KOPT-K1 (cell line): ENCODE measurements around the gene U2AF1L4.

Experiments used
- H3K27ac ChIP-seq: fragments of 200-600 bp; sonication (generic); 2 replicates; pipeline ENCODE4 v1.5.1; 2016; ENCODE audit warnings: antibody characterized with exemption, mild to moderate bottlenecking, low read depth, low read length; ENCODE audit not compliant: poor library complexity, severe bottlenecking
- H3K36me3 ChIP-seq: fragments of 200-600 bp; sonication (generic); 2 replicates; pipeline ENCODE4 v1.5.1; 2017; ENCODE audit warnings: antibody characterized with exemption, mild to moderate bottlenecking, low read length, moderate library complexity; ENCODE audit not compliant: insufficient read depth
- H3K9me3 ChIP-seq: fragments of 200-600 bp; sonication (generic); 2 replicates; pipeline ENCODE4 v1.5.1; 2017; ENCODE audit warnings: antibody characterized with exemption, low read length, mild to moderate bottlenecking; ENCODE audit not compliant: insufficient read depth, poor library complexity, severe bottlenecking

The U2AF1L4 gene

GRCh38 chr19:35719402-35720162 is 25.6 kb downstream of the U2AF1L4 start:
- peaks cover 53% of the 10 kb centered on the region for H3K36me3 ChIP-seq
- H3K9me3 ChIP-seq: no peaks in the 10 kb centered on the region
- no peak overlapping the region for H3K27ac ChIP-seq

DNA sequence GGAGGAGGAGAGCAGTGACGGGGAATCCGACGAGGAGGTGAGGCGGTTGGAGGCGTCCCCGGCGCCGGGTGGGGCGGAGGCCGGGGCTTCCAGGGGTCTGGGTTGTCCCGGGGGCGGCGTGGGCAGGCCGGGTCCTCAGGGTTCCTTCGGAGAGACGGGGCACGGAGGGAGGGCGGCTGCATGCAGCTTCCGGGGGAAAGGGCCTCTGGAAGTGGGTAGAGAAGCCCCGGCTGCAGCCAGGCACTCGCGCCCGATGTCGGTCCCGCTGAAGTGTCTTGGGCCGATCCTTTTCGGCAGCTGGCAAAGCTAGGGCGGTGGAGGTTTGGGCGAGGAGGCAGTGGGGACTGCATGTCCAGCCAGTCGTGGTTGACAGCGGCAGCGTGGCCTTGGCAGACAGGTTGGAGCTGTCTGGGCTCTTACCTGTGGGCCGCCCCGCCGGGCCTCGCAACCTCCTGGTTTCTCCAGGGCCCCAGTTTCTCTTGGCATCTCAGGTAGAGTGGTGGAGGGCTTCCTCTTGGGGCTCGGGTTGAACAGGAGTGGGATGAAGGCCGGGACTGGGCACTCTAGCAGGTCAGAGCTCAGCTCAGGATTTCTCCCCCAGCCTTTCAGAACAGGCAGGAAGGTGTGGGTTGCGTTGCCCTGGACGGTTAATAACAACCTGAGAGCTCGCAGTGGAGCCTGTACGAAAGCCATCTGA is 26.7 kb downstream of the U2AF1L4 start:
- Histone ChIP-seq H3K9me3 (no peaks in the 10 kb centered on the region), H3K27ac (peak overlapping the region; percentile 79), H3K36me3 (peaks cover 42% of the 10 kb centered on the region)

DNA sequence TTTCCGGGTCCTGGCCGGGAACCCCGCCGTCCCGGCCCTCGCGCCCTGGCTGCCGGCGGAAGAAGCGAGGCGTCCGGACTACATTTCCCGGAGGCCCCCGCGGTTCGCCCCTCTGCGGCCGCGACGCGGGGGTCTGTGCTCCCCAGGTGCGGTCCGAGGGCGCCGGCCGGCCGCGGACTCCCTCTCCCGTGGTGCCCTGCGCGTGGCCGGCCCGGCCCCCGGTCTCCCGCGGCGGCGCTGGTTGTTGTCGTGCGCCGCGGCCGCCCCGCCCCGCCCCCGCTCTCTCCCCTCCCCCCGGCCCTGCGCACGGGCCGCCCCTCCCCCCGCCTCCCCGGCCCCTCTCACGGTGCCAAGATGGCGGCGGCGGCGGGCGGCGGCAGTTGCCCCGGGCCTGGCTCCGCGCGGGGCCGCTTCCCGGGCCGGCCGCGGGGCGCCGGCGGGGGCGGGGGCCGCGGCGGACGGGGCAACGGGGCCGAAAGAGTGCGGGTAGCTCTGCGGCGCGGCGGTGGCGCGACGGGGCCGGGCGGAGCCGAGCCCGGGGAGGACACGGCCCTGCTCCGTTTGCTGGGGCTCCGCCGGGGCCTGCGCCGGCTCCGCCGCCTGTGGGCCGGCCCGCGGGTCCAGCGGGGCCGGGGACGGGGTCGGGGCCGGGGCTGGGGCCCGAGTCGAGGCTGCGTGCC is 27.4 kb downstream of the U2AF1L4 start, which contains the start of gene KMT2B:
TSS of gene KMT2B (plus strand) at position 339 of the 680 bp plus-strand sequence. CDS start at position 355, 16 bp downstream.
- H3K27ac ChIP-seq: peak within 1 kb of the TSS; percentile 79
- peaks cover 35% of the 10 kb centered on the region for H3K36me3 ChIP-seq
- no peaks in the 10 kb centered on the region for H3K9me3 ChIP-seq

DNA sequence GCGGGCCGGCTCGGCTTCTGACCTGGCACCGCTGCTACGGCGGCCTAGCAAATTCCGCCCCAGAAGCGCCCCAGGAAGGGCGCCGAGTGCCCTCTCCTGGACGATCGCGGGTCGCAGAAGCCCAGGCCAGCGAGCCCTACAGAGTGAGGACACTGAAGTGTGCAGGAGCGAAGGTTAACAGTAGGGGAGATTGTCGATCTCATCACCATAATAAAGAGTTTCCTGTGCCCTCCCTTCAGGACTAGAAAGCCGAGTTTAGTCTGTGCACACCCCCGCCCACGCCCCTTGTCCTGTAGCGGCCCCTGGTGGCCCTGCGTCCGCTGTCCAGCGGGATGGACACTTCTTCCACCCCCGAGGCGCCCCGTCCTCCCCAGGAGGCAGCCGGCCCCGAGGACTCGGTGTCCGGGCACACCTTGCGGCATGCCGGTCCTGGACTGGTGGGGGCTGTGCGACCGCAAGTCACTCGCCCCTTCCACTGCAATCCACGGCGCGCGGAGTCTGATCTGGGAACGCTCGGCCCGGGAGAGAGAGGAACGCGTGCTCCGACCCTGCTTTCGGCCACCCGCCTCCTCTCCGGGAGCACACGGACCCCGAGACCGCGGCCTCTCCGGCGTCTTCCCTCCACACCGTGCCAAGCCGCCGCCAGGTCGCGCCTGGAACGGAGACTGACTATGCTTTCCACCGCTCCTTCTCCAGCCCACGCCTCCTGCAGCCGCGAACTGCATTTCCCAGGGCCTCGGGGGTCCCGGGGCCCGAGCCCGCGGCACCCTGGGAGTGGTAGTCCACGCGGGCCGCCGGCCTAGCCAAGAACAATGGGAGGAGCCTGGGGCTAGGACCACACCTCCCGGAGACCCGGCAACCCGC is 28.2 kb downstream of the U2AF1L4 start:
- Histone ChIP-seq H3K9me3 (no peaks in the 10 kb centered on the region), H3K36me3 (peaks cover 27% of the 10 kb centered on the region), H3K27ac (peak overlapping the region; percentile 79)

DNA sequence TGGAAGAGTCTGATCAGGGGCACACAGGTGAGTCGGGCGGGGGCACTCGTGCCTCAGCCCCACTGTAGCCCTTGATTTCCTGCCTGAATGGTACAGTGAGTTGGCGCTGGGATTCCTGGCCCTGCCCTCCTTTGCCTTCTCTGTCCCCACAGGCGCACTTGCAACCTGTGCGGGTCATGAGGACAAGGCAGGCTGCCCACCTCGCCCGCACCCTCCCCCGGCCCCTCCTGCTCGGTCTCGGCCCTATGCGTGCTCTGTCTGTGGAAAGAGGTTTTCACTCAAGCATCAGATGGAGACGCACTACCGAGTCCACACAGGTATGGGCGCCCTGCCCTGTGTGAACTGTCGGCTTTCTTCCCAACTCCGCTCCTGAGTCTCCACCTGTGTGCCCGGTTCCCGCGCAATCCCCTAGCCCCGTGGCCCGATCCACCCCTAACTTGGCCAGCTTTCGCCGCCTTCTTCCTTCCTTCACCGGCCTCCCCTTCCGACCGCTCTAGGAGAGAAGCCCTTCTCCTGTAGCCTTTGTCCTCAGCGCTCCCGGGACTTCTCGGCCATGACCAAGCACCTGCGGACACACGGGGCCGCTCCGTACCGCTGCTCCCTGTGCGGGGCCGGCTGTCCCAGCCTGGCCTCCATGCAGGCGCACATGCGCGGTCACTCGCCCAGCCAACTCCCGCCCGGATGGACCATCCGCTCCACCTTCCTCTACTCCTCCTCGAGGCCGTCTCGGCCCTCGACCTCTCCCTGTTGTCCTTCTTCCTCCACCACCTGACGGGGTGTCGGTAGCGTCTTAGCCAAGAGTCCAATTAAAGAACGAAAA is 29.0 kb downstream of the U2AF1L4 start:
- Histone ChIP-seq H3K36me3 (peaks cover 19% of the 10 kb centered on the region; the same call in 1 of the 2 replicates), H3K27ac (peak overlapping the region; percentile 79), H3K9me3 (no peaks in the 10 kb centered on the region)

GRCh38 chr19:35715355-35715809 is 29.8 kb downstream of the U2AF1L4 start:
- H3K9me3 ChIP-seq: no peaks in the 10 kb centered on the region
- H3K36me3 ChIP-seq: peaks cover 11% of the 10 kb centered on the region; the same call in 1 of the 2 replicates
- no peak overlapping the region for H3K27ac ChIP-seq

DNA sequence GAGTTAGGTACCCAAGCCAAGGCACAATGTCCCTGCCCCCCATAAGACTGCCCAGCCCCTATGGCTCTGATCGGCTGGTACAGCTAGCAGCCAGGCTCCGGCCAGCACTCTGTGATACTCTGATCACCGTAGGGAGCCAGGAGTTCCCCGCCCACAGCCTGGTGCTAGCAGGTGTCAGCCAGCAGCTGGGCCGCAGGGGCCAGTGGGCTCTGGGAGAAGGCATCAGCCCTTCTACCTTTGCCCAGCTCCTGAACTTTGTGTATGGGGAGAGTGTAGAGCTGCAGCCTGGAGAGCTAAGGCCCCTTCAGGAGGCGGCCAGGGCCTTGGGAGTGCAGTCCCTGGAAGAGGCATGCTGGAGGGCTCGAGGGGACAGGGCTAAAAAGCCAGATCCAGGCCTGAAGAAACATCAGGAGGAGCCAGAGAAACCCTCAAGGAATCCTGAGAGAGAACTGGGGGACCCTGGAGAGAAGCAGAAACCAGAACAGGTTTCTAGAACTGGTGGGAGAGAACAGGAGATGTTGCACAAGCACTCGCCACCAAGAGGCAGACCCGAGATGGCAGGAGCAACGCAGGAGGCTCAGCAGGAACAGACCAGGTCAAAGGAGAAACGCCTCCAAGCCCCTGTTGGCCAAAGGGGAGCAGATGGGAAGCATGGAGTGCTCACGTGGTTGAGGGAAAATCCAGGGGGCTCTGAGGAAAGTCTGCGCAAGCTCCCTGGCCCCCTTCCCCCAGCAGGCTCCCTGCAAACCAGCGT is 30.4 kb downstream of the U2AF1L4 start:
- Histone ChIP-seq H3K36me3 (peaks cover 5% of the 10 kb centered on the region; the same call in 1 of the 2 replicates), H3K27ac (no peak overlapping the region), H3K9me3 (no peaks in the 10 kb centered on the region)

DNA sequence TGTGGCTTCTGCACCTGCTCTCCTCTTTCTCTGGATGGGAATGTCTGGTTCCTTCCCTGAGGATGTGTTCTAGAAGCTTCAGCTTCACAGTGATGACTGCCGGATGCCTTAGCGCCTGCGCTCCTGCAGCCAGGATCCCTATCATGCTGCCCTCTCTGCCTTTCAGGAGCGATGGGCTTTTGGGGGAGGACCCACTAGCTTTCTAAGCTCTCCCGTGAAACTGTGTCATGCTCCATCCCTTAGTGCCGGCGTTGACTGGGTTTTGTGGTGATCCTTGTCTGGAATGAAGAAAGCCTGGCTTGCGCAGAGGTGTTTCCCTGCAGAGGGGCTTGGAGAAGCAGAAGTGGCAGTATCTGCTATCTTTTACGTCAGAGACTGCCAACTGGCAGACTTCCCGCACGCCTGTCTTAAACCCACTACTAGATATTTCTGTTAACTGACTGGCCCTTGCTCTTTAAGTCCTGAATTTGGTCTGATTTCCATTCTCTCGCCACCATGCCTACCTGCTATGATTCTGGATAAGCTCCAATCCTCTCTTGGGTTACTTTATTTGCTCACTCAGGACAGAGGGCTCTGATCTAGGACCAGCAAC is 31.2 kb downstream of the U2AF1L4 start:
- H3K36me3 ChIP-seq: no peaks in the 10 kb centered on the region
- H3K9me3 ChIP-seq: no peaks in the 10 kb centered on the region
- no peak overlapping the region for H3K27ac ChIP-seq

- Histone ChIP-seq H3K36me3 (no peaks in the 10 kb centered on the region), H3K9me3 (no peaks in the 10 kb centered on the region), H3K27ac (no peak overlapping the region)
Measured at GRCh38 chr19:35713506-35713850, 31.7 kb downstream of the U2AF1L4 start.

DNA sequence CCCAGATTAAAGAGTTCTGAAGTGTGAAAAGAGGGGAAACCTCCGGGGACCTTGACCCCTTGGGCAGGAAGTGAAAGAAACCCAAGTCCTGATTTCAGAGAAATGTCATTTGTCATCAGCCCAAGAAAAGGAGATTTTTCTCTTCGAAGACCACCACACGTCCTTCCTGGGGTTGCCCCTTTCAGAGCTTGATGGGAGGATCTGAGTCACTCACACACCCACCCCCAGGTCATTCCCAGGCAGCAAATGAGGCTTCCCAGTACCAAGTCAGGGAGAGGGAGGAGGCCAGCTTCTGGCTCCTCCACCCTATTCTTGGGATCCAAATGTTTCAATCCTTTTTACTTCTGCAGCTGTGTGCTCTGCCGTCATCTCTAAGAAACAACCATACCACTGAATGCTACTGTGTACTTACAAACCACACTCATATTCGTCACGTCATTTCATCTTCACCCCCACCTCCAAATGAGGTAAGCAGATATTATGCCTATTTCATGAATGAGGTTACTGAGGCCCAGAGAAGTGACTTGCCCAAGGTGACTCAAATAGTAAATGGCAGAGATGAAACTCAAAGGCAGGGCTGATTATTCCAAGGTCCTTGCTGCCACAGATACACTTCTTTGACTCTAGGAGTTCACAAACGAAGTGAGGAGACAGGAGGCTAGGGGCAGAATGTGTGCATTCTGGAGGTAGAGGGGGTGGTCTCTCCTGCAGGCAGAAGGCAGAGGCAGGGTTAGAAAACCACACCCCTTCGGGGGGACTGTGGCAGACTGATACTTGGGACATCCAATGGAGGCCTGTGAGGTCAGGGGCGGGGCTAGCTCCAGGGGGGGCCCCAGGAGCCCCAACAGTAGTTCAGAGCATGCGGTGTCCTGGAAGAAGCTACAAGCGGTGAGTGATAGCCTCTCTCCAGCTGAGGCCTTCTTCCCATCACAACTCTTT is 32.4 kb downstream of the U2AF1L4 start:
- Histone ChIP-seq H3K9me3 (no peaks in the 10 kb centered on the region), H3K27ac (no peak overlapping the region), H3K36me3 (no peaks in the 10 kb centered on the region)

GRCh38 chr19:35710784-35711723 is 34.2 kb downstream of the U2AF1L4 start:
- Histone ChIP-seq H3K9me3 (no peaks in the 10 kb centered on the region), H3K27ac (no peak overlapping the region), H3K36me3 (no peaks in the 10 kb centered on the region)
